IMR-90 (cell line): ENCODE measurements around the gene RPS6KA2. TPM values are rescaled to one million over a fixed set of nuclear protein-coding genes. Genes with fewer than 3 reads are reported as not detected.

Experiments used
- ATAC-seq: fragments of 200-7000 bp; cut with Tn5 transposase; 2 replicates; pipeline ENCODE4 v1.9.1; 2020; ENCODE audit warnings: low read depth, mild to moderate bottlenecking, moderate library complexity
- BruUV-seq: library from RNA; stranded (reverse); fragments of 400-500 nt; replicated peaks from 2 replicates; lab custom pipeline; 2021; lab: Mats Ljungman, UMichigan
- CTCF ChIA-PET: fragments of 300-600 bp; formaldehyde crosslinking; extraction: SDS; loops from one replicate; lab custom pipeline; 2021; ENCODE audit warnings: antibody characterized with exemption; lab: Yijun Ruan, JAX
- POLR2A ChIA-PET: fragments of 300-600 bp; sonication (Branson Sonifier 250); formaldehyde crosslinking; loops from one replicate; lab custom pipeline; 2022; ENCODE audit warnings: antibody characterized with exemption; ENCODE audit not compliant: unreplicated experiment; lab: Charles Lee
- DNase-seq: peaks from one replicate; pipeline ENCODE4 v3.0.0; 2013
- H2AFZ ChIP-seq: replicated peaks from 2 replicates; pipeline ENCODE3; 2013; ENCODE audit warnings: low read length, mild to moderate bottlenecking; ENCODE audit not compliant: poor library complexity
- H2AK5ac ChIP-seq: 2 replicates; pipeline ENCODE4 v1.6.1; 2013; ENCODE audit warnings: low read depth, low read length, inconsistent platforms
- H2AK9ac ChIP-seq: replicated peaks from 2 replicates; pipeline ENCODE3; 2013; ENCODE audit warnings: mild to moderate bottlenecking, low read depth, low read length, moderate library complexity; ENCODE audit not compliant: poor library complexity
- H2BK120ac ChIP-seq: 2 replicates; pipeline ENCODE4 v1.6.1; 2013; ENCODE audit warnings: low read depth, low read length, inconsistent platforms
- H2BK15ac ChIP-seq: 3 replicates; pipeline ENCODE4 v1.6.1; 2013; ENCODE audit warnings: low read depth, low read length, inconsistent platforms
- H2BK20ac ChIP-seq: 2 replicates; pipeline ENCODE4 v1.6.1; 2013; ENCODE audit warnings: low read depth, mild to moderate bottlenecking, inconsistent platforms, low read length, moderate library complexity
- H2BK5ac ChIP-seq: 2 replicates; pipeline ENCODE4 v1.6.1; 2013; ENCODE audit warnings: mild to moderate bottlenecking, low read depth, low read length, inconsistent platforms; ENCODE audit not compliant: poor library complexity, severe bottlenecking
- H3K14ac ChIP-seq: replicated peaks from 2 replicates; pipeline ENCODE4 v1.6.1; 2013; ENCODE audit warnings: low read depth, low read length, inconsistent platforms
- H3K18ac ChIP-seq: 2 replicates; pipeline ENCODE4 v1.6.1; 2013; ENCODE audit warnings: low read depth, low read length, control low read depth
- H3K23ac ChIP-seq: 2 replicates; pipeline ENCODE4 v1.6.1; 2013; ENCODE audit warnings: low read depth, low read length, inconsistent platforms
- H3K27ac ChIP-seq: 2 replicates; pipeline ENCODE4 v1.5.1; 2013; ENCODE audit warnings: mild to moderate bottlenecking, control low read depth, low read length; ENCODE audit not compliant: insufficient read depth
- H3K27me3 ChIP-seq: 2 replicates; pipeline ENCODE4 v1.6.1; 2013; ENCODE audit warnings: low read length; ENCODE audit not compliant: control insufficient read depth, insufficient read depth
- H3K36me3 ChIP-seq: 2 replicates; pipeline ENCODE4 v1.6.1; 2013; ENCODE audit warnings: low read length, mixed read lengths; ENCODE audit not compliant: control insufficient read depth, insufficient read depth
- H3K4ac ChIP-seq: 2 replicates; pipeline ENCODE4 v1.6.1; 2013; ENCODE audit warnings: low read depth, low read length, inconsistent platforms
- H3K4me1 ChIP-seq: 2 replicates; pipeline ENCODE4 v1.6.1; 2013; ENCODE audit warnings: low read length, mixed read lengths; ENCODE audit not compliant: control insufficient read depth, insufficient read depth
- H3K4me2 ChIP-seq: 2 replicates; pipeline ENCODE4 v1.6.1; 2013; ENCODE audit warnings: low read depth, mild to moderate bottlenecking, control low read depth, low read length, moderate library complexity
- H3K4me3 ChIP-seq: 2 replicates; pipeline ENCODE4 v1.5.1; 2013; ENCODE audit warnings: low read depth, mild to moderate bottlenecking, control low read depth, low read length, moderate library complexity; ENCODE audit not compliant: insufficient read depth
- H3K56ac ChIP-seq: 2 replicates; pipeline ENCODE4 v1.6.1; 2013; ENCODE audit warnings: low read length, inconsistent platforms; ENCODE audit not compliant: insufficient read depth; ENCODE audit errors: extremely low read depth
- H3K79me1 ChIP-seq, 2 experiments: 2 replicates each; pipeline ENCODE4 v1.6.1; 2013; ENCODE audit warnings: low read length in 2 of 2, inconsistent platforms in 1 of 2, low read depth in 1 of 2
- H3K9ac ChIP-seq: 2 replicates; pipeline ENCODE4 v1.6.1; 2013; ENCODE audit warnings: low read depth, low read length, control low read depth
- H3K9me1 ChIP-seq: 2 replicates; pipeline ENCODE4 v1.6.1; 2013; ENCODE audit warnings: low read length, inconsistent platforms; ENCODE audit not compliant: insufficient read depth
- H3K9me3 ChIP-seq: 2 replicates; pipeline ENCODE4 v1.6.1; 2013; ENCODE audit warnings: low read length; ENCODE audit not compliant: control insufficient read depth, insufficient read depth
- H4K20me1 ChIP-seq: 2 replicates; pipeline ENCODE4 v1.6.1; 2013; ENCODE audit warnings: low read length, inconsistent platforms; ENCODE audit not compliant: insufficient read depth
- H4K5ac ChIP-seq: 2 replicates; pipeline ENCODE4 v1.6.1; 2013; ENCODE audit warnings: mild to moderate bottlenecking, low read depth, low read length, control low read depth
- H4K8ac ChIP-seq, 2 experiments: 2 replicates each; pipeline ENCODE4 v1.6.1; 2013; ENCODE audit warnings: low read depth in 2 of 2, low read length in 2 of 2, control low read depth in 1 of 2, inconsistent platforms in 1 of 2
- H4K91ac ChIP-seq: 2 replicates; pipeline ENCODE4 v1.6.1; 2013; ENCODE audit warnings: low read depth, low read length, inconsistent platforms; ENCODE audit not compliant: insufficient read depth
- BHLHE40 ChIP-seq: fragments of 150-350 bp; IDR thresholded peaks from 2 replicates; pipeline ENCODE4 v1.6.1; 2016; ENCODE audit warnings: mild to moderate bottlenecking, low read depth, low read length
- CEBPB ChIP-seq: IDR thresholded peaks from 2 replicates; pipeline ENCODE4 v1.6.1; 2012; ENCODE audit warnings: low read depth, low read length, improper control_type of control experiment
- CHD1 ChIP-seq: IDR thresholded peaks from 2 replicates; pipeline ENCODE4 v1.6.1; 2012; ENCODE audit warnings: low read depth, low read length, improper control_type of control experiment
- MAFK ChIP-seq: IDR thresholded peaks from 2 replicates; pipeline ENCODE4 v1.6.1; 2012; ENCODE audit warnings: low read depth, low read length, improper control_type of control experiment
- MXI1 ChIP-seq: IDR thresholded peaks from 2 replicates; pipeline ENCODE4 v1.6.1; 2012; ENCODE audit warnings: low read depth, mild to moderate bottlenecking, low read length, moderate library complexity, borderline replicate concordance
- POLR2A ChIP-seq: IDR thresholded peaks from 2 replicates; pipeline ENCODE4 v1.6.1; 2012; ENCODE audit warnings: mild to moderate bottlenecking, low read depth, low read length
- RCOR1 ChIP-seq: IDR thresholded peaks from 2 replicates; pipeline ENCODE4 v1.6.1; 2012; ENCODE audit warnings: mild to moderate bottlenecking, low read length, improper control_type of control experiment; ENCODE audit not compliant: insufficient replicate concordance
- RFX5 ChIP-seq: IDR thresholded peaks from 2 replicates; pipeline ENCODE4 v1.8.0; 2012; ENCODE audit warnings: low read depth, mild to moderate bottlenecking, low read length, moderate library complexity
- WGBS, 2 experiments: methylation state at CpG; one replicate each; pipeline versions ENCODE4 v1.1.5 to v1.1.7; 2013; ENCODE audit warnings: missing lambda C conversion rate in 2 of 2; ENCODE audit not compliant: insufficient read length in 1 of 2; ENCODE audit errors: extremely low coverage in 2 of 2; 5-methylcytosine and 5-hydroxymethylcytosine counted together
- dilution Hi-C: fragments of 300-500 bp; cut with HindIII; formaldehyde crosslinking; loops from one replicate; pipeline ENCODE4 v1.14.3; 2018; ENCODE audit warnings: low sequenced_read_pairs; ENCODE audit not compliant: unreplicated experiment
- in situ Hi-C: fragments of 300-500 bp; cut with MboI; formaldehyde crosslinking; loops from 3 replicates; pipeline ENCODE4 v1.14.3; 2019; ENCODE audit warnings: low sequenced_read_pairs, inconsistent platforms, mixed read lengths
- intact Hi-C: fragments of 100-400 bp; cut with micrococcal nuclease; formaldehyde crosslinking; loops from 2 replicates; pipeline ENCODE4 v1.10.0; 2022
- polyA plus RNA-seq, 3 experiments: library from polyadenylated mRNA; depleted of rRNA; stranded (reverse); fragments of >200 nt; gene quantifications; 2 replicates each; pipeline ENCODE4 v1.2.3, GENCODE V29; 2012; ENCODE audit warnings: low replicate concordance in 1 of 3
- total RNA-seq: library from RNA; depleted of rRNA; stranded (reverse); fragments of >200 nt; gene quantifications from 2 replicates; pipeline ENCODE4 v1.2.3, GENCODE V29; 2012

The RPS6KA2 gene
- total and polyA plus RNA-seq, 2 of the 4 experiments (the other 2 are of a cell fraction), result 26.9 to 31.3 TPM

DNA sequence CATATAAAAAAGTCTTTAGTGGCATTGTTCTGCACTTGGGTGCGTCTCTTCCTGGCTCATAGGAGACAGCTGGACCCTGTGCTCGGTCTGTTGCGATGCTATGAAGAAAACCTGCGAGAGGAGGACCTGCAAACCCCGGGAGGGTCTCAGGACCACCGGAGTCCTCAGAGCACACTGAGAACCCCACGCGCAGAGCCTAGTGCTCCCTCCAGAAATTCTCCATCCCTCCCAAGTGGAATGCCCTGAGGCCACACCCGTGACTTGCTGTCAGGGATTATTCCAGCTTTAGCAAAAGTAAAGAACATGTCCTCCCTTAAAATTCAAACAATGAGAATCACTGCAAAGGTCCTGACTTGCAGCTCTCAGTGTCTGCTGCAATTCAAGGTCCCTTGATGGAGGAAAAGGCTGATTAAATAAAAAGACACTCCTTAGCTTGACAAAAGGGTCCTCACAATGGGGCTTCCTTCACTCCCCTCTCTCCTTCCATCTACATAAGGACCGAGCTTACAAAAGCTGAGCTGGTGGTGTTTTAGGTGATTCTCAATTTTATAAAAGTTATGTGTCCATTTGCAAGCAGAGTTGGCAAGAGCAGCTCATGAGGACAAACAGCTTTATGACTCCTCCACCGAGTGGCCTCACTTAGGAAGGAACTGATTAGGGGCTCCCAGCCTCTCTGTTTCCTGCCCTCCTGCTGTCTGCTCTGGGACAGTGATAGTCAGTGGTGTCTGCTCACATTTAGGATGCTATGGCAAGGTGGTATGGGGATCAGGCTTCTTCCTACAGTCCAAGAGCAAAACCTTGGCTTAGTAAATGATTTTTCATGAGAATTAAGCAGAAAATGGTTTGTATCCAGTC lies 137.5 kb downstream of the RPS6KA2 start:
- H3K4me2 ChIP-seq, result no peak overlapping the region
- no peak overlapping the region for H3K18ac ChIP-seq
- no peak overlapping the region for H4K91ac ChIP-seq
- no peak overlapping the region for H2BK5ac ChIP-seq
- no peak overlapping the region for H3K4ac ChIP-seq
- peaks cover 70% of the 10 kb centered on the region for H3K36me3 ChIP-seq
- H4K20me1 ChIP-seq, result no peaks in the 10 kb centered on the region
- no peak overlapping the region for H2AFZ ChIP-seq
- POLR2A ChIA-PET, result no interaction called here
- no peak for TF ChIP-seq CHD1
- TF ChIP-seq POLR2A, result no peak
- TF ChIP-seq BHLHE40, result no peak
- TF ChIP-seq MXI1, result no peak
- no peak for TF ChIP-seq RFX5
- no peak for TF ChIP-seq MAFK
- no peak for TF ChIP-seq RCOR1
- TF ChIP-seq CEBPB, result no peak
- dilution Hi-C loops, result no loop called here
- no peak overlapping the region for H2AK5ac ChIP-seq
- H3K56ac ChIP-seq, result no peak overlapping the region
- H3K4me1 ChIP-seq, result no peaks in the 10 kb centered on the region; the same call in 1 of the 2 replicates
- CTCF ChIA-PET, result interaction anchor here (0.6 kb wide), 1 partner anchor 855 kb away, joined by 3 read pairs; no protein-coding TSS in a partner anchor
- H3K23ac ChIP-seq, result no peak overlapping the region
- in situ Hi-C loops, result no loop called here
- H3K9me3 ChIP-seq, result no peaks in the 10 kb centered on the region
- 92% methylated on average over 5 of the region's 11 CpGs; no CpG with 5 or more reads in 1 of the 2 experiments for WGBS, 2 experiments
- no peak overlapping the region for H2BK120ac ChIP-seq
- no peak overlapping the region for H3K27ac ChIP-seq
- BruUV-seq, result no TSS peak
- intact Hi-C loops, result no loop called here
- H3K9me1 ChIP-seq, result peaks cover 17% of the 10 kb centered on the region
- H2BK15ac ChIP-seq, result no peak overlapping the region
- no peak overlapping the region for H2BK20ac ChIP-seq
- no peak overlapping the region for H2AK9ac ChIP-seq
- no peak overlapping the region for H4K5ac ChIP-seq
- no peak overlapping the region for H3K9ac ChIP-seq
- DNase-seq (no peak), ATAC-seq (no peak)
- no peak overlapping the region for H4K8ac ChIP-seq
- no peak overlapping the region for H3K14ac ChIP-seq
- H3K4me3 ChIP-seq, result no peak overlapping the region
- H3K27me3 ChIP-seq, result no peaks in the 10 kb centered on the region
- H3K79me1 ChIP-seq, result no peaks in the 10 kb centered on the region; a peak in 1 of 4 replicates
